HT1080 (cell line): ENCODE measurements around the gene GOLGA7B. TPM values are rescaled to one million over a fixed set of nuclear protein-coding genes. Genes with fewer than 3 reads are reported as not detected.
"Not testable (repeated sequence)": the region's sequence is repeated elsewhere in the genome, so short reads cannot be mapped to it uniquely, and the experiment has no call there.

Experiments used
- DNase-seq: peaks from one replicate; pipeline ENCODE4 v3.0.0-alpha.2; 2015; ENCODE audit warnings: low read depth
- total RNA-seq: library from RNA; depleted of rRNA; stranded (reverse); fragments of >200 nt; shearing (Covaris generic); gene quantifications from 2 replicates; pipeline ENCODE4 v1.2.3, GENCODE V29; 2014

Gene GOLGA7B
- total RNA-seq, 1 experiment from 2014 or later = 0.39 TPM

DNA sequence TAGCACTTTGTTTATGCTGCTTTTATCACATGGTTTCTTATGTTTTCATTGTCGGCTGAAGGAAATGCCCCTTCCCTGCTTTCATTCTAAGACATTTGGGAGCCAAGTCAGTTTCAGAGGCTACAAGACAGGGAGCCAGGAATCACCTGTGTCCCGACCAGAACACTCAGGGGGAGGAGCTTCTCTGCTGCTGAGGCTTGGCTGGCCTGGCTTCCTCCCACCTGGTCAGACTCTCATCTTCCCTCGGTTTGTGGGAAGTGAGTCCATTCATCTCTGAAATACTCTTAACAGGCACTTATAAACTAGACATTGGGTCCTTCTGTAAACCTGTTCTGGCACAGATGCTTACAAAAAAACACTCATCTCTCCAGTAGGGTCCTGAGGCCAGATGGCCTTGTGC lies 19.6 kb upstream of the GOLGA7B start:
- DNase-seq = no peak

- no peak for DNase-seq
These were observed 18.4 kb upstream of the GOLGA7B start for GRCh38 chr10:97831259-97831658.

GRCh38 chr10:97836446-97836845 lies 13.2 kb upstream of the GOLGA7B start:
- DNase-seq = no peak

DNA sequence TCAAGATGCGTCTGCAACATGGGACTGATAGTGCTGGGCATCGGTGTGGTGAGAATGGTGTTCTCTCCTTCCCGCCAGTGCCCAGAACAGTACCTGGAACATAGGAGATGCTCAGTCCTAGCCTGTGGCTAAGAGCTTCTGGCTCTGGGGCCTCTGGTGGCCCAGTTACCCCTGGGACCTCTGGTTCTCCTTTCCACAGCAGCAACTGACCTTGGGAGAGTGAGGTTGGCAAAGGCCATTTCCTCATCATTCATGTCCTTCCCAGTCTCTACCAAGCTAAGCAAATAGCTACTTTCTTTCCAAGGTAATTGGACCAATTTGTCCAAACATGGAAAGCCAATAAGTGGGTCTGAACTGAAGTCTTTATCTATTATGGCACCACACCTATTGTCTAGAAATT lies 11.6 kb upstream of the GOLGA7B start:
- DNase-seq = no peak

- DNase-seq = not testable (repeated sequence)
These were observed 8.5 kb upstream of the GOLGA7B start for GRCh38 chr10:97841166-97841565.

DNA sequence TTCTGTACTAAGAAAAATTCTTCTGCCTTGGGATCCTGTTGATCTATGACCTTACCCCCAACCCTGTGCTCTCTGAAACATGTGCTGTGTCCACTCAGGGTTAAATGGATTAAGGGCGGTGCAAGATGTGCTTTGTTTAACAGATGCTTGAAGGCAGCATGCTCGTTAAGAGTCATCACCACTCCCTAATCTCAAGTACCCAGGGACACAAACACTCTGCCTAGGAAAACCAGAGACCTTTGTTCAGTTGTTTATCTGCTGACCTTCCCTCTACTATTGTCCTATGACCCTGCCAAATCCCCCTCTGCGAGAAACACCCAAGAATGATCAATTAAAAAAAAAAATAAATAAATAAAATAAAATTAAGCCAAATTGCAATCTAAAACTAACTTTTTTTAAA lies 7.5 kb upstream of the GOLGA7B start:
- DNase-seq = not testable (repeated sequence)

DNA sequence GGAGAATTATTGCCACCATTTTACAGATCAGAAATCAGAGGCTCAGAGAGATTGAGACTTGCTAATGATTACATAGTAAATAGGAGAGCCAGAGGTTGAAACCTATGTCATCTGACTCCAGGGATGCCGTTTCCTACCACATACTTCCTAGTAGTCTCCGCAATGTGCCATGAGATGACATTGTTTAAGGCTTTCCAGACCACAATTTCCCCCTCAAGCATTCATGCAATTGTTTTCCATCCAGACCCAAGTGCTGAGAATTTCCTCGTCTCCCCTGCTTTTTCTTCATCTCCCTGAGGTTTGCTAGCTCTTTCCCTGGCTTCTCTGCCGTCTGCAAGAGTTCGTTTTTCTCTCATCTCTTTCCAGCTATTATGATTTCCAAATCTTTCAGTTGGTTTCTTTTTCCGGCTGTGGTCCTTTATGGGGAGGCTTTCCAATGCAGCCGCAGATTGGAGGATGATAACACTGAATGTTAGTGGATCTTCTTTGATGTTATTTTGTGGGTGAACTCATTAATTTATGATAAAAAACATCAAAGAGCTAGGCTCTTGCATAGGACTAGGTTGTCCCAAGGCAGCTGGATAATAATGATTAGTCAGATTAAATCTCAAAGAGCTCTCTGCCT lies 6.9 kb upstream of the GOLGA7B start:
- peak; percentile 69 for DNase-seq

- peak; percentile 41 for DNase-seq
These were observed 6.4 kb upstream of the GOLGA7B start for GRCh38 chr10:97843281-97843671.

DNA sequence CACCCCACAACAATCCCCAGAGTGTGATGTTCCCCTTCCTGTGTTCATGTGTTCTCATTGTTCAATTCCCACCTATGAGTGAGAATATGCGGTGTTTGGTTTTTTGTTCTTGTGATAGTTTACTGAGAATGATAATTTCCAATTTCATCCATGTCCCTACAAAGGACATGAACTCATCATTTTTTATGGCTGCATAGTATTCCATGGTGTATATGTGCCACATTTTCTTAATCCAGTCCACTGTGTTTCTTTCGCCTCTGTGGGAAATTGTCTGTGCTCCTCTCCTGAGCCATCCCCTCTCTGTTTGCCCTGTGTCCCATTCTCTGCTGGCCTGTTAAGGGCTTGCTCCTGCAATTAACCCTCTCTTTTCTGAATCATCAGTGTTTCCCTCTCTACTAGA lies 5.7 kb upstream of the GOLGA7B start:
- DNase-seq = not testable (repeated sequence)

GRCh38 chr10:97844678-97845077 lies 5.0 kb upstream of the GOLGA7B start:
- no peak for DNase-seq

DNA sequence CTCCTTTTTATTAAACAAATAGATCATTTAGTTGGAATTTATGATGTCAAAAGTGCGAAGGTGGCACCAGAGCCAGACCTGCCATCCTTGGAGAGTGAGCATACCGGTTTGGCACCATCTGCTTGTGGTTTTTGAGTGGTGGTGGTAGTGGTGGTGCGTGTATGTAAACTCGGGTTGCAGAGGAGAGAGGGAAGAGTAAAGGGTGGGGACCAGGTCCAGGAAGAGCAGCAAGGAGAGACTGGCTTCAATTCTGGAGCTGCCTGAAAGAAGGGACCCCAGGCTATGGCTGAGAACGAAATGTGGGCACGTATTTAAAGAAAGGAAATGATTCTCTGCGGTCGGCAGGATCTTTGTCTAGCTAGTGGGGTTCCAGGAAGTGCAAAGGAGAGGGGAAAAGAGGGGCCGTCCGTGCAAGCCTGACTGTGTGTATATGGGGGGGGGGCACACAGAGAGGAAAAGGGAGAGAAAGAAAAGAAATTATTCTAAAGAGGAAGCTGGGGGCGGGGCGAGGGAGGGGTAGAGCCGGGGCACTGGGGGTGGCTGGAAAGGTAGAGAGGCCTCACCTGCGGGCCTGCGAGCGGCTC lies 448 bp upstream of the GOLGA7B start:
- no peak for DNase-seq

GRCh38 chr10:97850446-97850845 lies 803 bp downstream of the GOLGA7B start:
- no peak for DNase-seq

- no peak for DNase-seq
These were observed 1.8 kb downstream of the GOLGA7B start for GRCh38 chr10:97851341-97852001.

DNA sequence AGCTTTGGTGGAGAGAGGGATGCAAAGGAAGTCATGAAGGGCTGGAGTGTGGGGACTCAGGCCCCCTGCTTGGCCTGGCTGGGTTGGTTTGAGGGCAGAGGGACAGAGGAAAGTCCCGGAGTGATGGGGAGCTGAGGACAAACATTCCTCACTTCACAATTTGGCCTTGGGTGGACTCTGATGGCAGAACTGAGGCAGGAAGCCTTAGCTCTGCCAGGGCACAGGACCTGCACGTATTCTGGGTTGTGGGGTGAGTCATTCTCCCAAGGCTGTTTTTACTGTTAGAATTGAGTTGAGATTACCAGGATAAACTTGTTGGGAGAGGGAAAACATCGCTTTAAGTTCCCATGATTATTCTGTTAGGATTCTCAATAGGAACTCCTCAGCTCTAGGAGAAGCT lies 2.6 kb downstream of the GOLGA7B start:
- no peak for DNase-seq

GRCh38 chr10:97852840-97853405 lies 3.3 kb downstream of the GOLGA7B start:
- peak; percentile 39 for DNase-seq

DNA sequence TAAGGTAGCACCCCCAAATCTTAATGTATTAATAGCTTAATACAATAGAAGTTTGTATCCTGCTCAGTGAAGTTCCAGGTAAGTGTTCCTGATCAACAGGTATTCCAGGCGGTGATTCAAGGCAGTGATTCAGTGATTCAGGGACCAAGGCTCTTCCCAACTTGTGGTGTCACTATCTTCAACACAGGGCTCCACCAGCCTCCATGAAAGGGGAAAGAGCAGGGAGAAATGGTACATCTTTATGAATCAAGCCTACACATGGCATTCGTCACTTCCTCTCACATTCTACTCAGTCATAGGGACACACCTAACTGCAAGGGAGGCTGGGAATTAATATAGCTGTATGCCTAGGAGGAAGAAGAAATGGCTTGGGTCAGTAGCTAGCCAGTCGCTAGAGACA lies 5.1 kb downstream of the GOLGA7B start:
- DNase-seq = peak; percentile 44

- DNase-seq = peak; percentile 54
These were observed 8.4 kb downstream of the GOLGA7B start for GRCh38 chr10:97858001-97858439.

- peak; percentile 87 for DNase-seq
These were observed 11.6 kb downstream of the GOLGA7B start for GRCh38 chr10:97861097-97861750.

DNA sequence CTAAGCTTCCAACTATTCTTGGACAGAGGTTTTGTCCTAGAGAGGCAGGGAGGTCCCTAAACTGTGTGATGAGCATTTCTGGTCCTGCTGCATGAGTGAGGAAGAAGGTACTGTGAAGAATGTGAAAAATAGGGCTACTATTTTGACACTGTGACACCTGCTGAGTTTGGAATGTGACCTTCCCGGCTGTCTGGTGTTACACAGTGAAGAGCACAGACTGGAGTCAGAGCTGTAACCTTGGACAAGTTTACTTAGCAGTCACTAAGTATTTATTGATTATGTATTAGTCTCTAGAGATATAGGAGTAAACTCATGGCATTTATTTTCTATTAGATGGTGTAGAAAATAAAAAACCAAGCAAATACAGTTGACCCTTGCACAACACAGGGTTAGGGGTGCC lies 12.3 kb downstream of the GOLGA7B start:
- no peak for DNase-seq

- DNase-seq = no peak
These were observed 14.2 kb downstream of the GOLGA7B start for GRCh38 chr10:97863808-97864207.

DNA sequence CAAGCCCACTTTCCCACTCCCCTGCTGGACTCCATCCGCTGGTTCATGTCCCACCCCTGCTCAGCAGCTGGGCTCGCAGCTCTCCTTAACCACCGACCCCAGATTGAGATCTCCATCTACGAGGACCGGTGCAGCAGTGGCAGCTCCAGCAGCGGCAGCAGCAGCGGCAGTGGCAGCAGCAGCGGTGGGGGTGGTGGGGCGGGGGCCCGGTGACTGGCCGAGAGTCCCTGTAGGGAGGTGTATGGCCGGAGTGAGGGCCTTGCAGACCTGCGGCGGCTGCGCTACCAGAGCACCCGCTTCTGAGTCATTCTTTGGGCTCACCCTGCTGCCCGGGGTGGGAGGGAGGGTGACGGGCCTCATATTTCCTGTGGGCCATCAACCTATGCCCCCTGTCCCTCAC lies 15.8 kb downstream of the GOLGA7B start:
- DNase-seq = no peak
